CD4-positive, alpha-beta T cell treated with Interleukin-6 at 100 ng/mL for 8 hours (primary cell): ENCODE data around the gene CNST.
"Not testable (repeated sequence)": the region's sequence is repeated elsewhere in the genome, so short reads cannot be mapped to it uniquely, and the experiment has no call there.

ENCODE experiments used
- DNase-seq: peaks from one replicate; pipeline ENCODE4 v3.0.0-alpha.2; 2020; ENCODE audit warnings: mixed read lengths, low spot score

Gene CNST

DNA sequence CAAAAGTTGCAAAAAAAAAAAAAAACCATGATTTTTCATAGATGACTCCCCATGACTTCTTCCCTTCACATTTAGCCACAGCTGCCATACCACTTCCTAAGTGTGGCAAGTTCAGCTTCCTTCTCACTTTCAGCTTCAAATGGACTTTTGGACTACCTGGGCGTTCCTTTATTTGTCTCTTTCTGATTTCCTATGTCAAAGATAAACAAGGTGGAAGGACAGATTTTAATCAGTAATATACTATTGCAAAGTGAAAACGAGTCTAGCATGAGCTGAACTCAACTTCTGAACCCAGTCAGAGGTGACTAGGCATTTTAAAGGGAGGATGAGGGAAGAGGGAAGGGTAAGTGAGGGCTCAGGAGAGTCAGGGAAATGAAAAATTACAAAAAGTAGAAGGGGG, 143.6 kb downstream of the CNST start:
- no peak for DNase-seq

DNA sequence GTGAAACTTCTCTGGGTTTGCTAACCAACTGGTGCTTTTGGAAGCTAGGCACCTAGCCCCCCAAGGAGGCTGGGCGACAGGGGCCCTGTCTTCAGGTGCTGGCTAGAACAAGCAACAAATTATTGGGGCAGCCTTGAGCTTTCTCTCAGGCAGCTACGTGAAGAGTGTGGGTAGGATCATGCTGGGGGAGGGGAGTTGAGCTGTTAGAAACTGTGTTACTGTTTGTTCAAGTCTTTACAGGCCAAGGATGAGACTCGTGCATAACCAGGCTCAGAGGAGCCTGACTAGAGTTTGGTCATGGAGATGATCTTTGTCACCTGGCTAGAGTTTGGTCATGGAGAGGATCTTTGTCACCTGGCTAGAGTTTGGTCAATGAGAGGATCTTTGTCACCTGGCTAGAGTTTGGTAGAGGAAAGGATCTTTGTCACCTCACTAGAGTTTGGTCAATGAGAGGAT, 145.3 kb downstream of the CNST start:
- no peak for DNase-seq

DNA sequence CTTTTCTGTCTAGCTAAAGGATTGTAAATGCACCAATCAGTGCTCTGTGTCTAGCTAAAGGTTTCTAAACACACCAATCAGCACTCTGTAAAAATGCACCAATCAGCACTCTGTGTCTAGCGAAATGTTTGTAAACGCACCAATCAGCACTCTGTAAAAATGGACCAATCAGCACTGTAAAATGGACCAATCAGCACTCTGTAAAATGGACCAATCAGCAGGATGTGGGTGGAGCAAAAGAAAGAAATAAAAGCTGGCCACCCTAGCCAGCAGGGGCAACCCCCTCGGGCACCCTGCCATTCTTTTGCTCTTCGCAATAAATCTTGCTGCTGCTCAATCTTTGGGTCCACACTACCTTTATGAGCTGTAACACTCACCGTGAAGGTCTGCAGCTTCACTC, 146.2 kb downstream of the CNST start:
- DNase-seq: not testable (repeated sequence)
